A549 (cell line): ENCODE data around the gene CRMP1. TPM values are rescaled to one million over a fixed set of nuclear protein-coding genes. Genes with fewer than 3 reads are reported as not detected.

ENCODE experiments used
- ATAC-seq, 2 experiments: fragments of 200-7000 bp in 1 of 2; fragments of >200 bp in 1 of 2; cut with Nextera tagmentation in 1 of 2; cut with Tn5 transposase in 1 of 2; 3 replicates each; pipeline versions ENCODE4 v1.8.0 to v1.9.1; 2018 to 2020; ENCODE audit warnings: mild to moderate bottlenecking in 1 of 2, moderate library complexity in 1 of 2
- CTCF ChIA-PET: fragments of 300-600 bp; sonication (Branson Sonifier 250); formaldehyde crosslinking; extraction: SDS; loops from one replicate; lab custom pipeline; 2021; ENCODE audit warnings: antibody characterized with exemption, inconsistent platforms; lab: Yijun Ruan, JAX
- POLR2A ChIA-PET: fragments of 350-600 bp; formaldehyde crosslinking; extraction: SDS; loops from one replicate; lab custom pipeline; 2021; ENCODE audit warnings: antibody characterized with exemption, inconsistent platforms; lab: Yijun Ruan, JAX
- DNase-seq, 2 experiments: peaks; one replicate each; pipeline versions ENCODE4 v3.0.0 to v3.0.0-alpha.2; 2011 to 2016; ENCODE audit warnings: low read depth in 1 of 2, low spot score in 1 of 2
- FAIRE-seq: peaks from 2 replicates; lab custom pipeline; 2011; peaks lifted over from hg19 to GRCh38; lab: Jason Lieb, UNC
- H3K27ac ChIP-seq, 2 experiments: fragments of >200 bp; sonication (Bioruptor Twin); formaldehyde crosslinking; 3 replicates each; pipeline ENCODE4 v1.5.1; 2016 to 2017
- H3K4me1 ChIP-seq: fragments of >200 bp; sonication (Bioruptor Twin); formaldehyde crosslinking; 3 replicates; pipeline ENCODE4 v1.6.1; 2016
- H3K4me2 ChIP-seq: fragments of >200 bp; sonication (Bioruptor Twin); formaldehyde crosslinking; 3 replicates; pipeline ENCODE4 v1.6.1; 2016
- H3K4me3 ChIP-seq: fragments of >200 bp; sonication (Bioruptor Twin); formaldehyde crosslinking; 3 replicates; pipeline ENCODE4 v1.5.1; 2016
- H3K9me3 ChIP-seq: fragments of >200 bp; sonication (Bioruptor Twin); formaldehyde crosslinking; 3 replicates; pipeline ENCODE4 v1.6.1; 2016
- BHLHE40 ChIP-seq: IDR thresholded peaks from 2 replicates; pipeline ENCODE4 v1.6.1; 2012; ENCODE audit warnings: low read depth, low read length, inconsistent platforms
- CBX2 ChIP-seq: fragments of 200-600 bp; sonication (generic); IDR thresholded peaks from 2 replicates; pipeline ENCODE4 v1.6.1; 2016; ENCODE audit warnings: low read depth, mild to moderate bottlenecking, borderline replicate concordance
- CBX8 ChIP-seq: fragments of 200-600 bp; sonication (generic); IDR thresholded peaks from 2 replicates; pipeline ENCODE4 v1.6.1; 2016
- CHD4 ChIP-seq: fragments of 200-600 bp; sonication (generic); IDR thresholded peaks from 2 replicates; pipeline ENCODE4 v1.6.1; 2016; ENCODE audit warnings: antibody characterized with exemption, mild to moderate bottlenecking, borderline replicate concordance
- FOXS1 ChIP-seq: fragments of 250-450 bp; sonication (Bioruptor Pico); IDR thresholded peaks from 2 replicates; pipeline ENCODE4 v1.5.0; 2020; ENCODE audit warnings: mild to moderate bottlenecking, moderate library complexity
- HDAC2 ChIP-seq: fragments of 200-600 bp; sonication (generic); IDR thresholded peaks from 2 replicates; pipeline ENCODE4 v1.6.1; 2016
- HEYL ChIP-seq: fragments of 250-450 bp; sonication (Bioruptor Pico); IDR thresholded peaks from 2 replicates; pipeline ENCODE4 v1.8.0; 2021; ENCODE audit warnings: mild to moderate bottlenecking, moderate library complexity
- HOXA7 ChIP-seq: fragments of 250-450 bp; sonication (Bioruptor Pico); IDR thresholded peaks from 2 replicates; pipeline ENCODE4 v1.5.0; 2020; ENCODE audit warnings: mild to moderate bottlenecking, moderate library complexity
- HOXB5 ChIP-seq: fragments of 250-450 bp; sonication (Bioruptor Pico); IDR thresholded peaks from 2 replicates; pipeline ENCODE4 v1.5.0; 2020; ENCODE audit warnings: mild to moderate bottlenecking, moderate library complexity
- KDM5A ChIP-seq: fragments of 200-600 bp; sonication (generic); IDR thresholded peaks from 2 replicates; pipeline ENCODE4 v1.6.1; 2016; ENCODE audit warnings: antibody characterized with exemption, mild to moderate bottlenecking
- MAFK ChIP-seq: fragments of 450-650 bp; IDR thresholded peaks from 2 replicates; pipeline ENCODE4 v1.6.1; 2014; ENCODE audit not compliant: partially characterized antibody
- NFE2L2 ChIP-seq: fragments of 150-350 bp; conservative IDR thresholded peaks from 2 replicates; pipeline ENCODE4 v1.6.1; 2014; ENCODE audit warnings: low read length
- NR3C1 ChIP-seq: fragments of >200 bp; sonication (Bioruptor Twin); formaldehyde crosslinking; IDR thresholded peaks from 3 replicates; pipeline ENCODE4 v1.6.1; 2017
- PHF8 ChIP-seq: fragments of 200-600 bp; sonication (generic); IDR thresholded peaks from 2 replicates; pipeline ENCODE4 v1.6.1; 2016; ENCODE audit warnings: low read depth, mild to moderate bottlenecking, antibody characterized with exemption, moderate library complexity, borderline replicate concordance
- RARB ChIP-seq: fragments of 250-450 bp; sonication (Bioruptor Pico); IDR thresholded peaks from 2 replicates; pipeline ENCODE4 v1.8.0; 2021; ENCODE audit warnings: mild to moderate bottlenecking, moderate library complexity
- RCOR1 ChIP-seq: fragments of 150-350 bp; IDR thresholded peaks from 2 replicates; pipeline ENCODE4 v1.6.1; 2014; ENCODE audit warnings: antibody characterized with exemption, low read length, low read depth
- RNF2 ChIP-seq: fragments of 200-600 bp; sonication (generic); IDR thresholded peaks from 2 replicates; pipeline ENCODE4 v1.6.1; 2016; ENCODE audit warnings: low read depth, mild to moderate bottlenecking, antibody characterized with exemption, moderate library complexity, borderline replicate concordance
- SREBF2 ChIP-seq: fragments of 450-650 bp; IDR thresholded peaks from 2 replicates; pipeline ENCODE4 v1.6.1; 2014; ENCODE audit warnings: mild to moderate bottlenecking, moderate library complexity
- WGBS: methylation state at CpG from one replicate; pipeline ENCODE4 v1.1.6; 2017; ENCODE audit errors: missing lambda C conversion rate; 5-methylcytosine and 5-hydroxymethylcytosine counted together
- polyA plus RNA-seq, 4 experiments: library from polyadenylated mRNA; depleted of rRNA in 3 of 4; stranded (reverse); fragments of >200 nt; fragmentation: RNase III in 1 of 4; extraction: RNeasy Plus Mini Kit Qiagen cat#74134 plus additional on column Dnase treatment in 1 of 4; gene quantifications; 2 replicates in 3 of 4; 3 replicates in 1 of 4; pipeline ENCODE4 v1.2.3, GENCODE V29; 2011 to 2017
- TF ChIP-seq, protein P1 (sequence below): fragments of 200-600 bp; sonication (generic); IDR thresholded peaks from 2 replicates; pipeline ENCODE4 v1.6.1; 2016; ENCODE audit warnings: antibody characterized with exemption, mild to moderate bottlenecking, moderate library complexity
- TF ChIP-seq, protein P2 (sequence below): fragments of >200 bp; sonication (Bioruptor Twin); formaldehyde crosslinking; IDR thresholded peaks from 3 replicates; pipeline ENCODE4 v1.5.1; 2016
- TF ChIP-seq, protein P3 (sequence below): fragments of 450-650 bp; IDR thresholded peaks from 2 replicates; pipeline ENCODE4 v1.6.1; 2014; ENCODE audit warnings: antibody characterized with exemption
- TF ChIP-seq, protein P4 (sequence below): IDR thresholded peaks from 2 replicates; pipeline ENCODE4 v1.6.1; 2012

The CRMP1 gene
- polyA plus RNA-seq, 2 of the 4 experiments (the other 2 are of a cell fraction) = 0.74 to 0.80 TPM

DNA sequence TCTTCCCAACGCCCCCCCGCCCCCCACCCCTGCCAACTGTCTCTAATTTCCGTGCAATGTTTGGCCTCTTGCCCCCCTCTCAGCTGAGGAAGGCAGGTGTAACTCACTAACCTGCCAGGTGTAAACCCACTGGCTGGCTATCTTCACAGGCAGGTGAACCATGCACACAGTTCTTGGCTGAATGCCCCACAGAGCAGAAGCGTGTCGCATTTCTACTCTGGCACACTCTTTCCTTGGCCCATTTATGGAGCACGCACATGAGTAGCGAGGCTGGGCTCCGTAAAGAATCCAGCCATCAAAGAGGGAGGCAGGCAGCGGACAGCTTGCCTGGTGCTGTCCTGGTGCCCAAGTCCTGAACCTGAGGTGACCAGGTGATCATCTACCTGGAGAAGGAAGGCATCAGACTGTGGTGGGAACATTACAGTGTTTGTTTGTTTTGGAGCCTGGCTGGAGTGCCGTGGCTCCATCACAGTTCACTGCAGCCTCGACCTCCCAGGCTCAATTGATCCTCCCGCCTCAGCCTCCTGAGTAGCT lies 39.2 kb upstream of the CRMP1 start:
- no peaks in the 10 kb centered on the region for H3K9me3 ChIP-seq
- H3K4me3 ChIP-seq = no peak overlapping the region
- POLR2A ChIA-PET = no interaction called here
- H3K4me2 ChIP-seq = no peak overlapping the region
- FAIRE-seq (no peak), DNase-seq (no peak), ATAC-seq (no peak)
- CTCF ChIA-PET = interaction anchor here (1.6 kb wide), 1 partner anchor 66 kb away, joined by 6 read pairs; no protein-coding TSS in a partner anchor
- TF ChIP-seq, protein P1, sequence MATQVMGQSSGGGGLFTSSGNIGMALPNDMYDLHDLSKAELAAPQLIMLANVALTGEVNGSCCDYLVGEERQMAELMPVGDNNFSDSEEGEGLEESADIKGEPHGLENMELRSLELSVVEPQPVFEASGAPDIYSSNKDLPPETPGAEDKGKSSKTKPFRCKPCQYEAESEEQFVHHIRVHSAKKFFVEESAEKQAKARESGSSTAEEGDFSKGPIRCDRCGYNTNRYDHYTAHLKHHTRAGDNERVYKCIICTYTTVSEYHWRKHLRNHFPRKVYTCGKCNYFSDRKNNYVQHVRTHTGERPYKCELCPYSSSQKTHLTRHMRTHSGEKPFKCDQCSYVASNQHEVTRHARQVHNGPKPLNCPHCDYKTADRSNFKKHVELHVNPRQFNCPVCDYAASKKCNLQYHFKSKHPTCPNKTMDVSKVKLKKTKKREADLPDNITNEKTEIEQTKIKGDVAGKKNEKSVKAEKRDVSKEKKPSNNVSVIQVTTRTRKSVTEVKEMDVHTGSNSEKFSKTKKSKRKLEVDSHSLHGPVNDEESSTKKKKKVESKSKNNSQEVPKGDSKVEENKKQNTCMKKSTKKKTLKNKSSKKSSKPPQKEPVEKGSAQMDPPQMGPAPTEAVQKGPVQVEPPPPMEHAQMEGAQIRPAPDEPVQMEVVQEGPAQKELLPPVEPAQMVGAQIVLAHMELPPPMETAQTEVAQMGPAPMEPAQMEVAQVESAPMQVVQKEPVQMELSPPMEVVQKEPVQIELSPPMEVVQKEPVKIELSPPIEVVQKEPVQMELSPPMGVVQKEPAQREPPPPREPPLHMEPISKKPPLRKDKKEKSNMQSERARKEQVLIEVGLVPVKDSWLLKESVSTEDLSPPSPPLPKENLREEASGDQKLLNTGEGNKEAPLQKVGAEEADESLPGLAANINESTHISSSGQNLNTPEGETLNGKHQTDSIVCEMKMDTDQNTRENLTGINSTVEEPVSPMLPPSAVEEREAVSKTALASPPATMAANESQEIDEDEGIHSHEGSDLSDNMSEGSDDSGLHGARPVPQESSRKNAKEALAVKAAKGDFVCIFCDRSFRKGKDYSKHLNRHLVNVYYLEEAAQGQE = peak; percentile 32; the same call in 1 of the 2 replicates
- TF ChIP-seq CHD4 = no peak
- 40% methylated on average over 11 of the region's 12 CpGs for WGBS
- no peak overlapping the region for H3K27ac ChIP-seq
- H3K4me1 ChIP-seq = no peaks in the 10 kb centered on the region

DNA sequence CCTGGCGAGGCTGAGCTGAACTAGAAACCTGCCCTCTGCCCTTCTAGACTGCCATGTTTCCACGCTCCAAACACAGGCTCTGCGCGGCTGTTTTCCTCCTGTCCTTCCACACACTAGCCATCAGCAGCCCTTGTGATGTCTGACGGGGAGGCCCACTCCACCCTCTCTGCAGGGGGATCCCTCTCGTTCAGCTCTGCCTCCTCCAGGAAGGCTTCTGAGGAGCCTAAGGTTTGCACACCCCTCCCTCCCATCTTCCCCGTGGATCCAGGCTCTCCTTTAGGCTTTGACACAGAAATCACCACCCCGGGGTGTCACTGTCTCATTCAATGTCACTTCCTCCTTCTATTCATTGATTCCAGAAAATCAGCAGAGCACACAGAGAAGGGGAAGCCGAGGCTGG lies 38.6 kb upstream of the CRMP1 start:
- POLR2A ChIA-PET = no interaction called here
- no peak for FAIRE-seq
- CTCF ChIA-PET = no interaction called here
- no peak for TF ChIP-seq RCOR1
- TF ChIP-seq SREBF2 = no peak
- TF ChIP-seq NR3C1 = no peak
- no peak for TF ChIP-seq CBX8
- TF ChIP-seq, all 56 proteins: peak for 0
- H3K4me2 ChIP-seq = no peak overlapping the region
- ATAC-seq (no peak), DNase-seq (no peak)
- H3K4me1 ChIP-seq = no peaks in the 10 kb centered on the region
- 28% methylated on average over 8 of the region's 9 CpGs for whole genome bisulfite sequencing
- no peak overlapping the region for H3K27ac ChIP-seq
- H3K4me3 ChIP-seq = no peak overlapping the region
- H3K9me3 ChIP-seq = no peaks in the 10 kb centered on the region

DNA sequence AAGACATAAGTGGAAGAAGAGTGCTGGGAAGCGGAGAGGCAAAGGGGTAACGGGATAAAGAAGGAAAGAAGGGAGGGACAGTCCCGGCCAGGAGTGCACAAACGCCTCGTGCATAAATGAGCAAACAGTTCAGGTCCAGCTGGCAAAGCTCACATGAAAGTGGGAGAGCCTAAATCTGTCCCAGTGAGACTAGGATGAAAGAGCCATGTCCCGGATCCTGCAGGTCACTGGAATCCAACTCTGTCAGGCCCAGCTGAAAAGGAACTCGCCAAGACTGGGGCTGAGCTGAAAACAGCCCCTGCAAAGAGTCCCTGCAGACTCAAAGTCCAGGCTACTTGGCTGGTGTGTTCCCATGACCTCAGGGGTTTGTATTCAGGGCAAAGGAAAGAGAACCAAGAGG lies 38.0 kb upstream of the CRMP1 start:
- no peak for TF ChIP-seq HEYL (CRISPR knock-in tag)
- TF ChIP-seq HOXA7 = no peak
- no peak for TF ChIP-seq KDM5A
- no peak for TF ChIP-seq MAFK
- TF ChIP-seq, protein P2, sequence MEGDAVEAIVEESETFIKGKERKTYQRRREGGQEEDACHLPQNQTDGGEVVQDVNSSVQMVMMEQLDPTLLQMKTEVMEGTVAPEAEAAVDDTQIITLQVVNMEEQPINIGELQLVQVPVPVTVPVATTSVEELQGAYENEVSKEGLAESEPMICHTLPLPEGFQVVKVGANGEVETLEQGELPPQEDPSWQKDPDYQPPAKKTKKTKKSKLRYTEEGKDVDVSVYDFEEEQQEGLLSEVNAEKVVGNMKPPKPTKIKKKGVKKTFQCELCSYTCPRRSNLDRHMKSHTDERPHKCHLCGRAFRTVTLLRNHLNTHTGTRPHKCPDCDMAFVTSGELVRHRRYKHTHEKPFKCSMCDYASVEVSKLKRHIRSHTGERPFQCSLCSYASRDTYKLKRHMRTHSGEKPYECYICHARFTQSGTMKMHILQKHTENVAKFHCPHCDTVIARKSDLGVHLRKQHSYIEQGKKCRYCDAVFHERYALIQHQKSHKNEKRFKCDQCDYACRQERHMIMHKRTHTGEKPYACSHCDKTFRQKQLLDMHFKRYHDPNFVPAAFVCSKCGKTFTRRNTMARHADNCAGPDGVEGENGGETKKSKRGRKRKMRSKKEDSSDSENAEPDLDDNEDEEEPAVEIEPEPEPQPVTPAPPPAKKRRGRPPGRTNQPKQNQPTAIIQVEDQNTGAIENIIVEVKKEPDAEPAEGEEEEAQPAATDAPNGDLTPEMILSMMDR = no peak
- TF ChIP-seq, protein P3, sequence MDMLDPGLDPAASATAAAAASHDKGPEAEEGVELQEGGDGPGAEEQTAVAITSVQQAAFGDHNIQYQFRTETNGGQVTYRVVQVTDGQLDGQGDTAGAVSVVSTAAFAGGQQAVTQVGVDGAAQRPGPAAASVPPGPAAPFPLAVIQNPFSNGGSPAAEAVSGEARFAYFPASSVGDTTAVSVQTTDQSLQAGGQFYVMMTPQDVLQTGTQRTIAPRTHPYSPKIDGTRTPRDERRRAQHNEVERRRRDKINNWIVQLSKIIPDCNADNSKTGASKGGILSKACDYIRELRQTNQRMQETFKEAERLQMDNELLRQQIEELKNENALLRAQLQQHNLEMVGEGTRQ = no peak
- TF ChIP-seq FOXS1 (CRISPR knock-in tag) = no peak
- TF ChIP-seq PHF8 = no peak
- TF ChIP-seq, protein P4, sequence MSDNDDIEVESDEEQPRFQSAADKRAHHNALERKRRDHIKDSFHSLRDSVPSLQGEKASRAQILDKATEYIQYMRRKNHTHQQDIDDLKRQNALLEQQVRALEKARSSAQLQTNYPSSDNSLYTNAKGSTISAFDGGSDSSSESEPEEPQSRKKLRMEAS = no peak
- no peak for TF ChIP-seq RARB (CRISPR knock-in tag)
- no peak for TF ChIP-seq NFE2L2
- TF ChIP-seq HDAC2 = no peak
- no peak for TF ChIP-seq RNF2
- TF ChIP-seq CBX2 = no peak
- TF ChIP-seq HOXB5 (CRISPR knock-in tag) = no peak
- TF ChIP-seq BHLHE40 = no peak
- TF ChIP-seq CHD4 = no peak
- TF ChIP-seq, all 56 proteins: peak for 0
- Histone ChIP-seq H3K4me1 (no peaks in the 10 kb centered on the region), H3K4me2 (no peak overlapping the region), H3K4me3 (no peak overlapping the region), H3K9me3 (no peaks in the 10 kb centered on the region), H3K27ac (no peak overlapping the region)
- 50% methylated on average over 7 of the region's 7 CpGs for WGBS
- FAIRE-seq (no peak), DNase-seq (no peak), ATAC-seq (no peak)
- ChIA-PET POLR2A (no interaction called here), CTCF (no interaction called here)
